ENCODE data around the gene UTF1. TPM values are rescaled to one million over a fixed set of nuclear protein-coding genes. Genes with fewer than 3 reads are reported as not detected.

The UTF1 gene
- total and polyA plus RNA-seq, 8 donors = not detected

- WGBS, 5 donors = 50 to 61% (median 53%) methylated on average over 29 to 30 of the region's 30 CpGs
- Histone ChIP-seq H3K27ac (no peak overlapping the region), H3K4me3 (no peak overlapping the region), H3K27me3 (peaks cover 14 to 80% (median 49%) of the 10 kb centered on the region in 3 donors), H3K4me1 (peaks cover 7 to 21% (median 15%) of the 10 kb centered on the region in 4 donors), H3K9me3 (no peaks in the 10 kb centered on the region), H3K36me3 (no peaks in the 10 kb centered on the region)
- no peak for DNase-seq
- TF ChIP-seq POLR2AphosphoS5 (IDR thresholded peaks at IDR 0.05) (no peak), POLR2A (IDR thresholded peaks at IDR 0.05) (no peak), EP300 (IDR thresholded peaks at IDR 0.05) (no peak), CTCF (IDR thresholded peaks at IDR 0.05) (no peak)
- intact Hi-C loops (cut with DNase I; ENCODE audit: low total_unique reads) = no loop called here
Measured at GRCh38 chr10:133226251-133226808, 3.7 kb upstream of the UTF1 start.

- Histone ChIP-seq H3K27me3 (peaks cover 23 to 86% (median 58%) of the 10 kb centered on the region in 3 donors), H3K36me3 (no peaks in the 10 kb centered on the region), H3K9me3 (no peaks in the 10 kb centered on the region), H3K27ac (no peak overlapping the region), H3K4me1 (peaks cover 7 to 22% (median 16%) of the 10 kb centered on the region in 4 donors), H3K4me3 (no peak overlapping the region)
- TF ChIP-seq EP300 (IDR thresholded peaks at IDR 0.05) = no peak
- no peak for TF ChIP-seq POLR2A (IDR thresholded peaks at IDR 0.05)
- DNase-seq = no peak
- intact Hi-C loops (cut with DNase I; ENCODE audit: low total_unique reads) = no loop called here
- WGBS, 5 donors = 84 to 90% (median 86%) methylated on average over 16 to 21 of the region's 21 CpGs
Measured at GRCh38 chr10:133227256-133227655, 2.8 kb upstream of the UTF1 start.

- no peak overlapping the region for H3K27ac ChIP-seq
- H3K9me3 ChIP-seq = no peaks in the 10 kb centered on the region
- WGBS, 5 donors = 7 to 10% (median 8%) methylated on average over 37 to 58 of the region's 58 CpGs
- no peaks in the 10 kb centered on the region for H3K36me3 ChIP-seq
- TF ChIP-seq POLR2AphosphoS5 (IDR thresholded peaks at IDR 0.05) = no peak
- TF ChIP-seq POLR2A (IDR thresholded peaks at IDR 0.05) = no peak
- no peak for TF ChIP-seq CTCF (IDR thresholded peaks at IDR 0.05)
- no peak for TF ChIP-seq EP300 (IDR thresholded peaks at IDR 0.05)
- no peak for DNase-seq
- H3K27me3 ChIP-seq = peaks cover 25 to 100% (median 79%) of the 10 kb centered on the region in 3 donors
- peaks cover 7 to 22% (median 16%) of the 10 kb centered on the region in 4 donors for H3K4me1 ChIP-seq
- intact Hi-C loops (cut with DNase I; ENCODE audit: low total_unique reads) = no loop called here
- no peak overlapping the region for H3K4me3 ChIP-seq
Measured at GRCh38 chr10:133229265-133230043, 563 bp upstream of the UTF1 start.

GRCh38 chr10:133230387-133231195 is 574 bp downstream of the UTF1 start:
- no peak overlapping the region for H3K27ac ChIP-seq
- peak overlapping the region; percentile 5 to 37 (median 30) for H3K4me3 ChIP-seq
- H3K4me1 ChIP-seq = peaks cover 10 to 28% (median 20%) of the 10 kb centered on the region in 4 donors
- H3K36me3 ChIP-seq = no peaks in the 10 kb centered on the region
- peak in 1 of 2 donors; percentile 85 for DNase-seq
- intact Hi-C loops (cut with DNase I; ENCODE audit: low total_unique reads) = no loop called here
- no peaks in the 10 kb centered on the region for H3K9me3 ChIP-seq
- WGBS, 5 donors = 1 to 4% (median 3%) methylated on average over 9 to 116 of the region's 122 CpGs; no CpG with 5 or more reads in 1 of the 5 donors
- TF ChIP-seq EP300 (IDR thresholded peaks at IDR 0.05) = no peak
- TF ChIP-seq CTCF (IDR thresholded peaks at IDR 0.05) = no peak
- no peak for TF ChIP-seq POLR2AphosphoS5 (IDR thresholded peaks at IDR 0.05)
- no peak for TF ChIP-seq POLR2A (IDR thresholded peaks at IDR 0.05)
- peaks cover 30 to 100% (median 86%) of the 10 kb centered on the region in 3 donors for H3K27me3 ChIP-seq

Measured in stomach (tissue), 9 donors.